Measurements from ENCODE around the gene FNDC3A.
"Not testable (repeated sequence)": the region's sequence is repeated elsewhere in the genome, so short reads cannot be mapped to it uniquely, and the experiment has no call there.

Gene FNDC3A

GRCh38 chr13:48977973-48978372 lies 2.3 kb downstream of the FNDC3A start:
- no peak for DNase-seq

GRCh38 chr13:48978942-48979601 lies 3.4 kb downstream of the FNDC3A start:
- no peak for DNase-seq

GRCh38 chr13:48979892-48980291 lies 4.2 kb downstream of the FNDC3A start:
- DNase-seq, result no peak

GRCh38 chr13:48983331-48983730 lies 7.6 kb downstream of the FNDC3A start:
- no peak for DNase-seq

- no peak for DNase-seq
These were observed 10.0 kb downstream of the FNDC3A start for GRCh38 chr13:48985756-48986155.

GRCh38 chr13:48990900-48991299 lies 15.2 kb downstream of the FNDC3A start:
- DNase-seq, result no peak

- no peak for DNase-seq
These were observed 17.4 kb downstream of the FNDC3A start for GRCh38 chr13:48993150-48993549.

- no peak for DNase-seq
These were observed 19.0 kb downstream of the FNDC3A start for GRCh38 chr13:48994706-48995105.

GRCh38 chr13:48998641-48999292 lies 23.1 kb downstream of the FNDC3A start:
- DNase-seq, result no peak

- no peak for DNase-seq
These were observed 24.5 kb downstream of the FNDC3A start for GRCh38 chr13:49000247-49000646.

- not testable (repeated sequence) for DNase-seq
These were observed 43.4 kb downstream of the FNDC3A start for GRCh38 chr13:49018986-49019635.

GRCh38 chr13:49020328-49020727 lies 44.6 kb downstream of the FNDC3A start:
- DNase-seq, result no peak

- DNase-seq, result no peak
These were observed 45.3 kb downstream of the FNDC3A start for GRCh38 chr13:49020940-49021553.

- DNase-seq, result no peak
These were observed 46.2 kb downstream of the FNDC3A start for GRCh38 chr13:49021953-49022352.

GRCh38 chr13:49022472-49023144 lies 46.9 kb downstream of the FNDC3A start:
- no peak for DNase-seq

- no peak for DNase-seq
These were observed 47.7 kb downstream of the FNDC3A start for GRCh38 chr13:49023431-49023830.

- no peak for DNase-seq
These were observed 51.1 kb downstream of the FNDC3A start for GRCh38 chr13:49026851-49027250.

- DNase-seq, result no peak
These were observed 53.9 kb downstream of the FNDC3A start for GRCh38 chr13:49029570-49029969.

- no peak for DNase-seq
These were observed 54.5 kb downstream of the FNDC3A start for GRCh38 chr13:49030213-49030612.

- no peak for DNase-seq
These were observed 65.2 kb downstream of the FNDC3A start for GRCh38 chr13:49040872-49041271.

- no peak for DNase-seq
These were observed 66.8 kb downstream of the FNDC3A start for GRCh38 chr13:49042476-49042875.

GRCh38 chr13:49044008-49044407 lies 68.3 kb downstream of the FNDC3A start:
- no peak for DNase-seq

GRCh38 chr13:49044836-49045235 lies 69.1 kb downstream of the FNDC3A start:
- DNase-seq, result no peak

Measured in CD4-positive, alpha-beta T cell treated with Interleukin-6 for 4 hours (primary cell).